ENCODE measurements around the gene PACSIN3. TPM values are rescaled to one million over a fixed set of nuclear protein-coding genes. Genes with fewer than 3 reads are reported as not detected.

PACSIN3 gene
- total RNA-seq, 2 experiments from 2014 or later = 0.91 to 1.2 TPM

DNA sequence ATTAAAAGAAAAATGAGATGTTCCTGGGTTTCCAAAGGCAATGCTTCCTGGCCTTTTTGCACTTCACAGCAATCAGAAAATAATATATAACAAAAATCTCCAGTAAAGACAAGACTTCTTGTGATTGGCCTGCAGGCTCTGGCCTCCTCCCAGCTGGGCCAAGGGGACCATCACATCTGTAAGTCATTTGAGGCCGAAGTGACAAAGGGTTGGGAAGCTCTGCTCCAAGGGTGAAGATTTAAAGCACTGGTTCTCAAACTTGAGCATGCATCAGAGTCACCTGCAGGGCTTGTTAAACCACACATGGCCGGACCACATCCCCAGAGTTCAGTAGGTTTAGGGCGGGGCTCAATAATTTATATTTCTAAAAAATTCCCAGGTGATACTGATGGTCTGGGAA is 41.7 kb downstream of the PACSIN3 start:
- Mint-ChIP-seq H3K27ac (no peak overlapping the region), H3K4me3 (no peak overlapping the region), H3K27me3 (no peaks in the 10 kb centered on the region), H3K36me3 (ENCODE audit: low read depth) (no peaks in the 10 kb centered on the region), H3K4me1 (no peaks in the 10 kb centered on the region), H3K9me3 (no peaks in the 10 kb centered on the region)
- CTCF ChIA-PET = interaction anchor here (0.9 to 2.1 kb wide), 2 partner anchors 9 to 10 kb away, joined by 3 to 6 read pairs; no protein-coding TSS in a partner anchor
- DNase-seq = no peak
- POLR2A ChIA-PET = no interaction called here

DNA sequence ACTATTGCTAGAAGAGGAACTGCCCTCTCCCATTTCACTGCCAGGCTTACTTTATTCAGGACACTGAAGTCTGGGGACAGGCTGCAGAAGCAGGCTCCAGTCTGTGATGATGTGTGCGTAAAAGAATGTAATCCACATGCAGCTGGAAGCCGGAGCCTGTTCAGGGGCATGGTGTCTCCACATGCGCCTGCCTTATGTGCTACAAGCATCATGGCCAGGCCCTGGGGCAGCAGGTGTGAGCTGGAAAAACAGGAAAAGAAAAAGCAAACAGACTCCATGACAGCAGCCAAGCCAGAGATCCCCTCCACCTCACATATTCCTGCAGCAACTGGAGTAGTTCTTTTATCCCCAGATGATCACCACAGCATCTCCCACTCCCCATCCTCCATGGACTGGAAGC is 42.9 kb downstream of the PACSIN3 start:
- H3K36me3 Mint-ChIP-seq (ENCODE audit: low read depth) = peaks cover 2% of the 10 kb centered on the region
- POLR2A ChIA-PET = no interaction called here
- H3K4me3 Mint-ChIP-seq = no peak overlapping the region
- DNase-seq = no peak
- H3K4me1 Mint-ChIP-seq = peaks cover 4% of the 10 kb centered on the region
- no peaks in the 10 kb centered on the region for H3K9me3 Mint-ChIP-seq
- no peaks in the 10 kb centered on the region for H3K27me3 Mint-ChIP-seq
- H3K27ac Mint-ChIP-seq = no peak overlapping the region
- CTCF ChIA-PET = interaction anchor here (2.1 kb wide), 1 partner anchor 10 kb away, joined by 6 read pairs; no protein-coding TSS in a partner anchor

DNA sequence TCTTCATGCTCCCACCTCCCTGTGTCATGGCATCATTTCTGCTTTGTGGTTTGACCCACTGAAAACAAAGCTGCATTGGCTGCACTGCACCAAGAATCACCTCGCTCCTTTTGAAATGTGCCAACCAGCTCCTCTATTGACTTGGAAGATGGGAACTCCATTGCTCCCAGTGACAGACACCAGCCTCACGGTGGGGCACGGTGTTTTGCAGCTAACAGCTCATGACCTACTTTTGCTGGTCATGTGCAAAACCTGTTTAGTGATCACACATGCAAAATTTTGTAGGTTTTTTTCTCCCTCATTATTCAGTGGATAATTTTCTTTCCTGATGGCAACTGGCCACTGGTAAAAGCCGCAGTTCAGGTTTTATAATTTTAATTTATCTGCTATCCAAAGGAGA is 46.4 kb downstream of the PACSIN3 start:
- Mint-ChIP-seq H3K27ac (no peak overlapping the region), H3K4me3 (no peak overlapping the region), H3K36me3 (ENCODE audit: low read depth) (peaks cover 6% of the 10 kb centered on the region), H3K9me3 (no peaks in the 10 kb centered on the region), H3K27me3 (no peaks in the 10 kb centered on the region), H3K4me1 (peaks cover 4% of the 10 kb centered on the region)
- ChIA-PET CTCF (interaction anchor here (1.5 to 2.1 kb wide), 2 partner anchors 13 to 15 kb away, joined by 3 to 8 read pairs; no protein-coding TSS in a partner anchor), POLR2A (interaction anchor here (1.0 kb wide), 1 partner anchor 94 kb away, joined by 3 read pairs; no protein-coding TSS in a partner anchor)
- no peak for DNase-seq

DNA sequence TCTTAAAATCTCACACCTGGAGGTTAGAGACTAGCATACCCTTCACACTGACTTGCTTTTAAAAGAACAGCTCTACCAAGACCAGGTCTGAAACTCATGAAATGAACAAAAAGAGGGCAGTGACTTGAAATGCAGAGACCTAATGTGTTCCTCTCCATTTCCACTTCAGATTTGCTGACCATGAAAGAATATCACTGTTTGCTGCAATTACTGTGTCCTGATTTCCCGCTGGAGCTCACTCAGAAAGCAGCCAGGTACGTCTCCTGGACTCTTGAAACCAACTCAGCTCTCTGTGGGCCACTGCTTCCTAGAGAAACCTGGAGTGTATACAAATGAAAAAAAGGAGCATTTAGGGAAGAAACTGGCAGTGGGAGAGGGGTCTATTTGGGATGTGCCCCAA is 48.8 kb downstream of the PACSIN3 start:
- POLR2A ChIA-PET = no interaction called here
- CTCF ChIA-PET = no interaction called here
- DNase-seq = no peak
- peaks cover 6% of the 10 kb centered on the region for H3K36me3 Mint-ChIP-seq (ENCODE audit: low read depth)
- H3K27me3 Mint-ChIP-seq = no peaks in the 10 kb centered on the region
- no peak overlapping the region for H3K27ac Mint-ChIP-seq
- H3K4me1 Mint-ChIP-seq = peaks cover 4% of the 10 kb centered on the region
- H3K4me3 Mint-ChIP-seq = no peak overlapping the region
- no peaks in the 10 kb centered on the region for H3K9me3 Mint-ChIP-seq

DNA sequence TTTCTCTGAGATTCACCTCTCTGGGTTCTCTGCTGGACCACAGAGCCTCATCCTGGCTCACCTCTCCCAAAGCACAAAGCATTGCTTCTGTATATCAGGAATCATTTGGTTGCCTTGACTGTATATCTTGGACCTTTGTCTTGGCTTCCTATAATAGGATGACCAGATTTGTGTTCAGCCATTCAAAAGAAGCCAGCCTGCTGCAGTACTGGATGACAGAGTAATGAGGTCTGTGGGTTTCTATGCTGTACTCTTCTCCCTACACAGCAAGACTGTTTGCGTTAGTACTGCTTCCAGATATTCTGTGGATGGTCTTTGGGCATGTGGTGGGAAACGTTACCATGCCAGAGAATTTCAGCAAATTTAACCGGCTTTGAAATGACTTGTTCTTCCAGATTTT is 49.3 kb downstream of the PACSIN3 start:
- CTCF ChIA-PET = no interaction called here
- H3K9me3 Mint-ChIP-seq = no peaks in the 10 kb centered on the region
- DNase-seq = no peak
- H3K4me1 Mint-ChIP-seq = peaks cover 4% of the 10 kb centered on the region
- peaks cover 6% of the 10 kb centered on the region for H3K36me3 Mint-ChIP-seq (ENCODE audit: low read depth)
- POLR2A ChIA-PET = no interaction called here
- no peak overlapping the region for H3K27ac Mint-ChIP-seq
- no peaks in the 10 kb centered on the region for H3K27me3 Mint-ChIP-seq
- no peak overlapping the region for H3K4me3 Mint-ChIP-seq

DNA sequence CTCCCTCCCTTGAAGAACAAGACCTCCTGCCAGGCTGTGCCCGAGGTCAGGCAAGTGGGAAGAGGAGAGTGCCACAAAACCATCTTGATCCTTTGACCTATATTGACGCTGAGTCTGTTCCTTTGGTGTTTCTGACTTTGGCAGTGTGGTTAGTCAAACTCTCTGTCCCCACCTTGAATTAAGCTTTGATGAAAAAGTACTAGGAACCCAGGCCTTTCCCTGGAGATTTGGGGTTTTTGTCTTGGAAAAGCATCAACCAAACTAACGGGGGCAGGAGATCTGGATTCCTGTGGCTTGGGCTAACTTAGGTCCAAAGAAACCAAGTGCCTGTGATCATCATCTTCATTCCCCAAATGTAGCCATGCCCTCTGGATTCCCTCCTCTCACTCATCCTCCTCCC is 49.9 kb downstream of the PACSIN3 start:
- H3K4me1 Mint-ChIP-seq = peaks cover 4% of the 10 kb centered on the region
- CTCF ChIA-PET = no interaction called here
- no peaks in the 10 kb centered on the region for H3K27me3 Mint-ChIP-seq
- no peak overlapping the region for H3K27ac Mint-ChIP-seq
- no peak overlapping the region for H3K4me3 Mint-ChIP-seq
- H3K36me3 Mint-ChIP-seq (ENCODE audit: low read depth) = peaks cover 6% of the 10 kb centered on the region
- POLR2A ChIA-PET = no interaction called here
- no peaks in the 10 kb centered on the region for H3K9me3 Mint-ChIP-seq
- no peak for DNase-seq

DNA sequence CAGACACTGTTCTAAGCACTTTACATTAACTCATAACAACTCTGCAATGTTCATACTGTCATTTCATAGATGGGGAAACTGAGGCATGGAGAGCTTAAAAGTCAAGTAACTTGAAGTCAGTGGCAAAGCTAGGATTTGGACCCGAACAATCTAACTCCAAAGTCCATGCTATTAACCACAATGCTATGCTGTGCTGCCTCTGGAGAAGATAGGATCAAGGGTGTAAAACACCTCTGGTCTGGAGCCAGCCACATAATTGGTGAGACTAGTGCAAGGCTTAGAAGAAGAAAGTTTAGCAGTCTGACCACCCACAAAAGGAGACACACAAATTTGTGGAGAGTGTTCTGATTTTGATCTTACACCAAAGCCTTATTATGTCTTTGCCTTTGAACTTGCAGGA is 53.3 kb downstream of the PACSIN3 start:
- POLR2A ChIA-PET = no interaction called here
- Mint-ChIP-seq H3K36me3 (ENCODE audit: low read depth) (peaks cover 2% of the 10 kb centered on the region), H3K4me1 (no peaks in the 10 kb centered on the region), H3K27ac (no peak overlapping the region), H3K27me3 (no peaks in the 10 kb centered on the region), H3K4me3 (no peak overlapping the region), H3K9me3 (no peaks in the 10 kb centered on the region)
- CTCF ChIA-PET = interaction anchor here (1.5 kb wide), 2 partner anchors 20 to 22 kb away, joined by 3 read pairs; no protein-coding TSS in a partner anchor
- DNase-seq = no peak

DNA sequence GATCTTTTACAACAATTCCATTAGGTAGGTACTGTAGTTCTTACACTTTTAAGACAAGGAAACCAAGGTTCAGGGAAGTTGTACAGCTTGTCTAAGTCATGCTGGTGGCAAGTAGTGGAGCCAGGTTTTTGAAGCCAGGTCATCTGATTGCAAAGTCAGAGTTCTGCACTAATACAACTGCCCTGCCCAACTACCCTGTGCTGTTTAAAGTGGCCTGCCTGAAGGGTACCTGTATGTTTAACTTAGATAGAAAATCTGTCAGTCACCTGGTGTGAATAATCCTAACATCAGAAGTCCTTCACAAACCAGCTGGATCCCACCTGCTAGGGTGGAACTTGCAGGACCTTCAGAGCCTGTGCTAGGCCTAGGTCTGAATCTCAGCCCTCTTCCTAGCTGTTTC is 53.7 kb downstream of the PACSIN3 start:
- no peaks in the 10 kb centered on the region for H3K9me3 Mint-ChIP-seq
- H3K4me3 Mint-ChIP-seq = no peak overlapping the region
- H3K27me3 Mint-ChIP-seq = no peaks in the 10 kb centered on the region
- no peaks in the 10 kb centered on the region for H3K4me1 Mint-ChIP-seq
- ChIA-PET POLR2A (no interaction called here), CTCF (interaction anchor here (0.7 kb wide), 1 partner anchor 230 kb away, joined by 3 read pairs; no protein-coding TSS in a partner anchor)
- no peak for DNase-seq
- no peaks in the 10 kb centered on the region for H3K36me3 Mint-ChIP-seq (ENCODE audit: low read depth)
- no peak overlapping the region for H3K27ac Mint-ChIP-seq

DNA sequence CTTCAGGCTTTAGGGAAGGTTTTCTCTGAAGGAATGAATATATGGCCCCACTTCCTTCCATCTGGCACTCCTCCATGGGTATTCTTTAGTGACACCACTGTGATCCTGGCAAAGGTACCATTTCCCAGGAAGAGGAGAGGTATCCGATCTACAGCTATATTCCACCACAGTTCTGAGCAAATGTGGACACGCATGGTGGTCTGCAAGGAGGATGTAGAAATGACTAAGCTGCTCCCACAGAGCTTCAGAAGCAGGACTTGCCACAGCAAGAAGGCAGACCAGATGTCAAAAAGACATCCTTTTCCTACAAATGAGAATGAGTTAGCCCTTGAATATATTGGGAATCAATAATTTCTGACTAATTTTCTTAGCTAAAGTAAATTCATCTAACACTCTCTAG is 55.1 kb downstream of the PACSIN3 start:
- Mint-ChIP-seq H3K36me3 (ENCODE audit: low read depth) (no peaks in the 10 kb centered on the region), H3K27ac (no peak overlapping the region), H3K4me1 (no peaks in the 10 kb centered on the region), H3K4me3 (no peak overlapping the region), H3K27me3 (no peaks in the 10 kb centered on the region), H3K9me3 (no peaks in the 10 kb centered on the region)
- no peak for DNase-seq
- CTCF ChIA-PET = interaction anchor here (0.6 to 1.1 kb wide), 2 partner anchors 22 to 109 kb away, joined by 3 read pairs; no protein-coding TSS in a partner anchor
- POLR2A ChIA-PET = no interaction called here

DNA sequence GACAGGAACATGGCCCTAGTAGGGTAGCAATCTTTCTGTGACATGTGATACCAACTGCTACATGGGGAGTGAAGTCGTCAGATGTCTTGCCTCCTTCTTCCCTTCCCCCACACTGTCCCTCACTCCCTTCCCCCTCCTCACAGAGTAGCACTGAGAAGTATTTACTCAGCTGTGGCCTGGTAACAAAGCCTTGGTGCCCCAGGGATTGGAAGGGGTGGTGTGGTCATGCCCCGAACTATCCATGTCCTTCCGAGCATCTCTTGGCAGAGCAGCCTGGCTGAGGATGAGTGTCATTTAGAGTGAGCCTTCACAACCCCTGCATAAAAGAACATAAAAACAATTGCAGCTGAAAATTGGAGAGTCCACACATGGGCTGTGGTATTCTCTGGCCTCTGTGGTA is 55.7 kb downstream of the PACSIN3 start:
- ChIA-PET POLR2A (no interaction called here), CTCF (no interaction called here)
- no peak for DNase-seq
- Mint-ChIP-seq H3K36me3 (ENCODE audit: low read depth) (no peaks in the 10 kb centered on the region), H3K9me3 (no peaks in the 10 kb centered on the region), H3K27me3 (no peaks in the 10 kb centered on the region), H3K4me1 (no peaks in the 10 kb centered on the region), H3K4me3 (no peak overlapping the region), H3K27ac (no peak overlapping the region)

Other genes starting within 250 kb of the PACSIN3 start
- 10 to 100 TPM; 16.7 to 20.4 TPM for gene CSTPP1, start 249.7 kb downstream of the PACSIN3 start, total RNA-seq
- gene ARFGAP2, start 9.6 kb downstream of the PACSIN3 start, total RNA-seq = 10 to 100 TPM; 82.0 to 85.7 TPM
- gene DDB2, start 28.5 kb upstream of the PACSIN3 start, total RNA-seq = 100 to 1,000 TPM; 159 to 163 TPM
- gene ACP2, start 62.4 kb upstream of the PACSIN3 start, total RNA-seq = 10 to 100 TPM; 26.6 to 27.1 TPM
- 10 to 100 TPM; 10.5 to 13.9 TPM for gene NR1H3, start 71.6 kb upstream of the PACSIN3 start, total RNA-seq
- gene MADD, start 83.7 kb upstream of the PACSIN3 start, total RNA-seq = 100 to 1,000 TPM in 1 of 2 experiments, 10 to 100 TPM in 1; 99.4 to 107 TPM
- not detected for gene MYBPC3, start 166.3 kb upstream of the PACSIN3 start, total RNA-seq
- gene SPI1, start 192.1 kb upstream of the PACSIN3 start, total RNA-seq = not detected
- 10 to 100 TPM; 23.6 to 24.2 TPM for gene SLC39A13, start 222.2 kb upstream of the PACSIN3 start, total RNA-seq
- 100 to 1,000 TPM; 111 to 112 TPM for gene PSMC3, start 240.0 kb upstream of the PACSIN3 start, total RNA-seq

All from activated CD4-positive, alpha-beta memory T cell treated with anti-CD3 and anti-CD28 coated beads, Interleukin-2, amount 10 ng/mL, durations not matched to agents 7 days and 5 days (primary cell).